SK-N-SH (cell line): ENCODE measurements around the gene MSH4. TPM values are rescaled to one million over a fixed set of nuclear protein-coding genes. Genes with fewer than 3 reads are reported as not detected.

ENCODE experiments used
- CTCF ChIA-PET: fragments of 300-600, 350-600 bp; formaldehyde crosslinking; extraction: SDS; loops from one replicate; lab custom pipeline; 2021; lab: Yijun Ruan, JAX
- POLR2A ChIA-PET: fragments of 350-600 bp; sonication (Branson Sonifier 250); formaldehyde crosslinking; extraction: SDS; loops from one replicate; lab custom pipeline; 2020; ENCODE audit warnings: antibody characterized with exemption, inconsistent platforms; lab: Yijun Ruan, JAX
- DNase-seq: peaks from one replicate; pipeline ENCODE4 v3.0.0; 2012
- H2AFZ ChIP-seq: fragments of 200-600 bp; sonication (generic); 2 replicates; pipeline ENCODE4 v1.8.1; 2016; ENCODE audit warnings: antibody characterized with exemption, mild to moderate bottlenecking, low read depth
- H3F3A ChIP-seq: fragments of 200-600 bp; sonication (generic); replicated peaks from 2 replicates; pipeline ENCODE3; 2016; ENCODE audit warnings: antibody characterized with exemption, mild to moderate bottlenecking; ENCODE audit not compliant: insufficient read depth
- H3K27ac ChIP-seq, 2 experiments: fragments of 200-500 bp in 1 of 2; fragments of 200-600 bp in 1 of 2; sonication (Bioruptor generic) in 1 of 2; sonication (generic), shearing (Covaris generic) in 1 of 2; 2 replicates each; pipeline versions ENCODE4 v1.5.1 to v1.6.1; 2014 to 2016; ENCODE audit warnings: low read depth in 2 of 2, inconsistent platforms in 1 of 2, low read length in 1 of 2, mild to moderate bottlenecking in 1 of 2, mixed read lengths in 1 of 2
- H3K27me3 ChIP-seq: fragments of 200-600 bp; sonication (generic), shearing (Covaris generic); 2 replicates; pipeline ENCODE4 v1.6.1; 2016; ENCODE audit warnings: mixed run types; ENCODE audit not compliant: insufficient read depth
- H3K36me3 ChIP-seq, 2 experiments: fragments of 200-500 bp in 1 of 2; fragments of 200-600 bp in 1 of 2; sonication (Bioruptor generic) in 1 of 2; sonication (generic) in 1 of 2; replicated peaks in 1 of 2; 2 replicates each; pipeline versions ENCODE3 to v1.5.1; 2014 to 2016; ENCODE audit warnings: low read length in 1 of 2, mild to moderate bottlenecking in 1 of 2; ENCODE audit not compliant: insufficient read depth in 2 of 2, control insufficient read depth in 1 of 2
- H3K4me1 ChIP-seq, 2 experiments: fragments of 200-500 bp in 1 of 2; fragments of 200-600 bp in 1 of 2; sonication (Bioruptor generic) in 1 of 2; sonication (generic), shearing (Covaris generic) in 1 of 2; 2 replicates each; pipeline versions ENCODE4 v1.5.1 to v1.6.1; 2014 to 2016; ENCODE audit warnings: low read depth in 1 of 2, low read length in 1 of 2, mixed run types in 1 of 2; ENCODE audit not compliant: insufficient read depth in 2 of 2, control insufficient read depth in 1 of 2
- H3K4me2 ChIP-seq: fragments of 200-600 bp; sonication (generic), shearing (Covaris generic); 2 replicates; pipeline ENCODE4 v1.6.1; 2017; ENCODE audit warnings: mixed run types
- H3K4me3 ChIP-seq, 2 experiments: fragments of 200-500 bp in 1 of 2; fragments of 200-600 bp in 1 of 2; sonication (Bioruptor generic) in 1 of 2; sonication (generic), shearing (Covaris generic) in 1 of 2; 2 replicates each; pipeline versions ENCODE4 v1.5.1 to v1.8.1; 2014 to 2016; ENCODE audit warnings: low read depth in 2 of 2, inconsistent platforms in 1 of 2, low read length in 1 of 2, mild to moderate bottlenecking in 1 of 2, mixed read lengths in 1 of 2, moderate library complexity in 1 of 2
- H3K79me2 ChIP-seq: fragments of 200-600 bp; sonication (generic); 2 replicates; pipeline ENCODE4 v1.8.1; 2017; ENCODE audit warnings: mild to moderate bottlenecking; ENCODE audit not compliant: insufficient read depth
- H3K9ac ChIP-seq: fragments of 200-600 bp; sonication (generic); 2 replicates; pipeline ENCODE4 v1.6.1; 2017; ENCODE audit warnings: mixed run types
- H3K9me2 ChIP-seq: fragments of 200-600 bp; sonication (generic); 2 replicates; pipeline ENCODE4 v1.6.1; 2017; ENCODE audit warnings: mixed run types
- H3K9me3 ChIP-seq: fragments of 200-600 bp; sonication (generic); 2 replicates; pipeline ENCODE4 v1.6.1; 2017; ENCODE audit warnings: mixed run types, mild to moderate bottlenecking, moderate library complexity
- H4K20me1 ChIP-seq: fragments of 200-600 bp; sonication (generic); 2 replicates; pipeline ENCODE4 v1.6.1; 2017; ENCODE audit warnings: mild to moderate bottlenecking, mixed run types; ENCODE audit not compliant: insufficient read depth
- ELF1 ChIP-seq: IDR thresholded peaks from 2 replicates; pipeline ENCODE4 v1.4.0; 2012
- EP300 ChIP-seq, 2 experiments: IDR thresholded peaks; 2 replicates each; pipeline versions ENCODE4 v1.4.0 to v1.6.1; 2012; ENCODE audit warnings: borderline replicate concordance in 1 of 2, low read depth in 1 of 2, low read length in 1 of 2
- EZH2phosphoT487 ChIP-seq: fragments of 200-600 bp; sonication (generic); IDR thresholded peaks from 2 replicates; pipeline ENCODE4 v1.6.1; 2017; ENCODE audit warnings: low read depth, mixed run types, mild to moderate bottlenecking, antibody characterized with exemption, moderate library complexity, borderline replicate concordance
- FOSL2 ChIP-seq: IDR thresholded peaks from 2 replicates; pipeline ENCODE4 v1.4.0; 2012; ENCODE audit warnings: low read depth, mild to moderate bottlenecking, moderate library complexity, borderline replicate concordance
- FOXJ3 ChIP-seq: sonication (generic); formaldehyde crosslinking; IDR thresholded peaks from 2 replicates; pipeline ENCODE4 v1.5.1; 2020; ENCODE audit warnings: mild to moderate bottlenecking, missing genetic modification reagents
- FOXM1 ChIP-seq: IDR thresholded peaks from 2 replicates; pipeline ENCODE4 v1.4.0; 2012; ENCODE audit warnings: low read depth, mild to moderate bottlenecking
- GABPA ChIP-seq: IDR thresholded peaks from 2 replicates; pipeline ENCODE4 v1.4.0; 2012; ENCODE audit warnings: low read depth, mild to moderate bottlenecking
- GATA2 ChIP-seq: sonication (generic); formaldehyde crosslinking; IDR thresholded peaks from 2 replicates; pipeline ENCODE4 v1.5.0; 2020; ENCODE audit warnings: mild to moderate bottlenecking, missing genetic modification reagents
- JUND ChIP-seq: IDR thresholded peaks from 2 replicates; pipeline ENCODE4 v1.4.0; 2012
- MEF2A ChIP-seq: IDR thresholded peaks from 2 replicates; pipeline ENCODE4 v1.4.0; 2012; ENCODE audit warnings: low read depth, borderline replicate concordance
- MXI1 ChIP-seq: IDR thresholded peaks from 2 replicates; pipeline ENCODE4 v1.6.1; 2012; ENCODE audit warnings: mild to moderate bottlenecking, low read depth, low read length, improper control_type of control experiment
- NFIC ChIP-seq: IDR thresholded peaks from 2 replicates; pipeline ENCODE4 v1.4.0; 2012; ENCODE audit warnings: borderline replicate concordance
- NRF1 ChIP-seq: IDR thresholded peaks from 2 replicates; pipeline ENCODE4 v1.6.1; 2012; ENCODE audit warnings: low read depth, mild to moderate bottlenecking, low read length
- POLR2AphosphoS5 ChIP-seq: IDR thresholded peaks from 2 replicates; pipeline ENCODE4 v1.6.1; 2012; ENCODE audit warnings: low read depth, low read length
- RAD21 ChIP-seq: IDR thresholded peaks from 2 replicates; pipeline ENCODE4 v1.6.1; 2012; ENCODE audit warnings: mild to moderate bottlenecking, low read length
- RCOR1 ChIP-seq: fragments of 150-350 bp; IDR thresholded peaks from 2 replicates; pipeline ENCODE4 v1.6.1; 2017; ENCODE audit warnings: antibody characterized with exemption, low read length
- RXRA ChIP-seq: IDR thresholded peaks from 2 replicates; pipeline ENCODE4 v1.4.0; 2012; ENCODE audit warnings: low read depth, mild to moderate bottlenecking, borderline replicate concordance
- TAF1 ChIP-seq: IDR thresholded peaks from 2 replicates; pipeline ENCODE4 v1.6.1; 2012; ENCODE audit warnings: low read depth, mild to moderate bottlenecking, low read length, moderate library complexity, borderline replicate concordance
- TCF12 ChIP-seq: IDR thresholded peaks from 2 replicates; pipeline ENCODE4 v1.4.0; 2012
- WGBS: methylation state at CpG from one replicate; pipeline ENCODE4 v1.1.6; 2017; ENCODE audit warnings: low lambda C conversion rate; 5-methylcytosine and 5-hydroxymethylcytosine counted together
- polyA plus RNA-seq, 3 experiments: library from polyadenylated mRNA; depleted of rRNA; stranded (reverse); fragments of >200 nt; gene quantifications; 2 replicates each; pipeline ENCODE4 v1.2.3, GENCODE V29; 2012
- TF ChIP-seq, protein P1 (sequence below): fragments of 150-350 bp; IDR thresholded peaks from 2 replicates; pipeline ENCODE4 v1.6.1; 2016; ENCODE audit warnings: mild to moderate bottlenecking, low read depth, low read length
- TF ChIP-seq, protein P2 (sequence below): IDR thresholded peaks from 2 replicates; pipeline ENCODE4 v1.4.0; 2012; ENCODE audit warnings: low read depth, borderline replicate concordance
- TF ChIP-seq, protein P3 (sequence below): fragments of 200-600 bp; sonication (generic); IDR thresholded peaks from 2 replicates; pipeline ENCODE4 v1.6.1; 2017; ENCODE audit warnings: antibody characterized with exemption, mild to moderate bottlenecking, moderate library complexity
- TF ChIP-seq, protein P4 (sequence below): IDR thresholded peaks from 2 replicates; pipeline ENCODE4 v1.4.0; 2012; ENCODE audit warnings: low read depth, borderline replicate concordance
- TF ChIP-seq, protein P5 (sequence below): IDR thresholded peaks from 2 replicates; pipeline ENCODE4; 2012
- TF ChIP-seq, protein P6 (sequence below): IDR thresholded peaks from 2 replicates; pipeline ENCODE4 v1.6.1; 2012; ENCODE audit warnings: mild to moderate bottlenecking, low read depth, low read length, moderate library complexity

The MSH4 gene
- polyA plus RNA-seq, 1 of the 3 experiments (the other 2 are of a cell fraction): not detected

DNA sequence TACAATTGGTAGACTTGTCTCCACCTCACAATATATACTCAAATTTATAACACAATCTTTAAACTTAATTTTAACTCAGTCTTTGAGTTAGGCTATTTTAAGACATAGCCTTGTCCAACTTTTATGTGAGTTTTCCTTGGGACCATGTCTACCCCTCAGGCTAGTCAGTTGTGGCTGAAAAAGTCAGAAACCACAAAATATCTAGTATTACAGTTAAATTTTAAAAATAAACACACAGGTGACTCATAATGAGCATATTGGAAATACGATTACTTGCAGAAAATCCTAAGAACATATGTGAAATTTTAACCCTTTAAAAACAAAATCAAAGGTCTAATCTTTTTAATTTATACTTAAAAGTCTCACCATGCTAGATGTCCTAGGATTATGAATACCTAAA lies 140.4 kb downstream of the MSH4 start:
- CTCF ChIA-PET: no interaction called here
- H3K9ac ChIP-seq: no peak overlapping the region
- no peaks in the 10 kb centered on the region for H3K9me3 ChIP-seq
- 4% methylated on average over 1 of the region's 1 CpG for WGBS
- H3K27ac ChIP-seq: no peak overlapping the region
- no peak overlapping the region for H3K4me2 ChIP-seq
- no peak for DNase-seq
- no peaks in the 10 kb centered on the region for H3K79me2 ChIP-seq
- H3K27me3 ChIP-seq: no peaks in the 10 kb centered on the region
- H4K20me1 ChIP-seq: no peaks in the 10 kb centered on the region
- no peaks in the 10 kb centered on the region for H3K36me3 ChIP-seq
- H3K9me2 ChIP-seq: no peaks in the 10 kb centered on the region
- H3F3A ChIP-seq: no peaks in the 10 kb centered on the region
- peak; percentile 19; the same call in 1 of the 2 replicates for TF ChIP-seq TCF12
- TF ChIP-seq NFIC: no peak
- no peak for TF ChIP-seq GABPA
- TF ChIP-seq, protein P1, sequence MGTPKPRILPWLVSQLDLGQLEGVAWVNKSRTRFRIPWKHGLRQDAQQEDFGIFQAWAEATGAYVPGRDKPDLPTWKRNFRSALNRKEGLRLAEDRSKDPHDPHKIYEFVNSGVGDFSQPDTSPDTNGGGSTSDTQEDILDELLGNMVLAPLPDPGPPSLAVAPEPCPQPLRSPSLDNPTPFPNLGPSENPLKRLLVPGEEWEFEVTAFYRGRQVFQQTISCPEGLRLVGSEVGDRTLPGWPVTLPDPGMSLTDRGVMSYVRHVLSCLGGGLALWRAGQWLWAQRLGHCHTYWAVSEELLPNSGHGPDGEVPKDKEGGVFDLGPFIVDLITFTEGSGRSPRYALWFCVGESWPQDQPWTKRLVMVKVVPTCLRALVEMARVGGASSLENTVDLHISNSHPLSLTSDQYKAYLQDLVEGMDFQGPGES: no peak
- no peak for TF ChIP-seq FOXJ3 (CRISPR knock-in tag)
- TF ChIP-seq, protein P2, sequence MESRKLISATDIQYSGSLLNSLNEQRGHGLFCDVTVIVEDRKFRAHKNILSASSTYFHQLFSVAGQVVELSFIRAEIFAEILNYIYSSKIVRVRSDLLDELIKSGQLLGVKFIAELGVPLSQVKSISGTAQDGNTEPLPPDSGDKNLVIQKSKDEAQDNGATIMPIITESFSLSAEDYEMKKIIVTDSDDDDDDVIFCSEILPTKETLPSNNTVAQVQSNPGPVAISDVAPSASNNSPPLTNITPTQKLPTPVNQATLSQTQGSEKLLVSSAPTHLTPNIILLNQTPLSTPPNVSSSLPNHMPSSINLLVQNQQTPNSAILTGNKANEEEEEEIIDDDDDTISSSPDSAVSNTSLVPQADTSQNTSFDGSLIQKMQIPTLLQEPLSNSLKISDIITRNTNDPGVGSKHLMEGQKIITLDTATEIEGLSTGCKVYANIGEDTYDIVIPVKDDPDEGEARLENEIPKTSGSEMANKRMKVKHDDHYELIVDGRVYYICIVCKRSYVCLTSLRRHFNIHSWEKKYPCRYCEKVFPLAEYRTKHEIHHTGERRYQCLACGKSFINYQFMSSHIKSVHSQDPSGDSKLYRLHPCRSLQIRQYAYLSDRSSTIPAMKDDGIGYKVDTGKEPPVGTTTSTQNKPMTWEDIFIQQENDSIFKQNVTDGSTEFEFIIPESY: no peak
- TF ChIP-seq MEF2A: no peak
- TF ChIP-seq ELF1: no peak
- no peak for TF ChIP-seq EZH2phosphoT487
- TF ChIP-seq RCOR1: no peak
- no peak for TF ChIP-seq RAD21
- no peak for TF ChIP-seq GATA2 (CRISPR knock-in tag)
- no peak for TF ChIP-seq POLR2AphosphoS5
- TF ChIP-seq, protein P3, sequence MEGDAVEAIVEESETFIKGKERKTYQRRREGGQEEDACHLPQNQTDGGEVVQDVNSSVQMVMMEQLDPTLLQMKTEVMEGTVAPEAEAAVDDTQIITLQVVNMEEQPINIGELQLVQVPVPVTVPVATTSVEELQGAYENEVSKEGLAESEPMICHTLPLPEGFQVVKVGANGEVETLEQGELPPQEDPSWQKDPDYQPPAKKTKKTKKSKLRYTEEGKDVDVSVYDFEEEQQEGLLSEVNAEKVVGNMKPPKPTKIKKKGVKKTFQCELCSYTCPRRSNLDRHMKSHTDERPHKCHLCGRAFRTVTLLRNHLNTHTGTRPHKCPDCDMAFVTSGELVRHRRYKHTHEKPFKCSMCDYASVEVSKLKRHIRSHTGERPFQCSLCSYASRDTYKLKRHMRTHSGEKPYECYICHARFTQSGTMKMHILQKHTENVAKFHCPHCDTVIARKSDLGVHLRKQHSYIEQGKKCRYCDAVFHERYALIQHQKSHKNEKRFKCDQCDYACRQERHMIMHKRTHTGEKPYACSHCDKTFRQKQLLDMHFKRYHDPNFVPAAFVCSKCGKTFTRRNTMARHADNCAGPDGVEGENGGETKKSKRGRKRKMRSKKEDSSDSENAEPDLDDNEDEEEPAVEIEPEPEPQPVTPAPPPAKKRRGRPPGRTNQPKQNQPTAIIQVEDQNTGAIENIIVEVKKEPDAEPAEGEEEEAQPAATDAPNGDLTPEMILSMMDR: no peak
- TF ChIP-seq, protein P4, sequence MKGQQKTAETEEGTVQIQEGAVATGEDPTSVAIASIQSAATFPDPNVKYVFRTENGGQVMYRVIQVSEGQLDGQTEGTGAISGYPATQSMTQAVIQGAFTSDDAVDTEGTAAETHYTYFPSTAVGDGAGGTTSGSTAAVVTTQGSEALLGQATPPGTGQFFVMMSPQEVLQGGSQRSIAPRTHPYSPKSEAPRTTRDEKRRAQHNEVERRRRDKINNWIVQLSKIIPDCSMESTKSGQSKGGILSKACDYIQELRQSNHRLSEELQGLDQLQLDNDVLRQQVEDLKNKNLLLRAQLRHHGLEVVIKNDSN: no peak
- TF ChIP-seq, protein P5, sequence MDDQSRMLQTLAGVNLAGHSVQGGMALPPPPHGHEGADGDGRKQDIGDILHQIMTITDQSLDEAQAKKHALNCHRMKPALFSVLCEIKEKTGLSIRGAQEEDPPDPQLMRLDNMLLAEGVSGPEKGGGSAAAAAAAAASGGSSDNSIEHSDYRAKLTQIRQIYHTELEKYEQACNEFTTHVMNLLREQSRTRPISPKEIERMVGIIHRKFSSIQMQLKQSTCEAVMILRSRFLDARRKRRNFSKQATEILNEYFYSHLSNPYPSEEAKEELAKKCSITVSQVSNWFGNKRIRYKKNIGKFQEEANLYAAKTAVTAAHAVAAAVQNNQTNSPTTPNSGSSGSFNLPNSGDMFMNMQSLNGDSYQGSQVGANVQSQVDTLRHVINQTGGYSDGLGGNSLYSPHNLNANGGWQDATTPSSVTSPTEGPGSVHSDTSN: no peak
- no peak for TF ChIP-seq TAF1
- no peak for TF ChIP-seq EP300 (IDR thresholded peaks at IDR 0.05; ENCODE audit: borderline replicate concordance in 1 of 2, low read depth in 1 of 2, low read length in 1 of 2)
- TF ChIP-seq NRF1: no peak
- peak; percentile 11; the same call in 1 of the 2 replicates for TF ChIP-seq FOSL2
- TF ChIP-seq RXRA: no peak
- TF ChIP-seq, protein P6, sequence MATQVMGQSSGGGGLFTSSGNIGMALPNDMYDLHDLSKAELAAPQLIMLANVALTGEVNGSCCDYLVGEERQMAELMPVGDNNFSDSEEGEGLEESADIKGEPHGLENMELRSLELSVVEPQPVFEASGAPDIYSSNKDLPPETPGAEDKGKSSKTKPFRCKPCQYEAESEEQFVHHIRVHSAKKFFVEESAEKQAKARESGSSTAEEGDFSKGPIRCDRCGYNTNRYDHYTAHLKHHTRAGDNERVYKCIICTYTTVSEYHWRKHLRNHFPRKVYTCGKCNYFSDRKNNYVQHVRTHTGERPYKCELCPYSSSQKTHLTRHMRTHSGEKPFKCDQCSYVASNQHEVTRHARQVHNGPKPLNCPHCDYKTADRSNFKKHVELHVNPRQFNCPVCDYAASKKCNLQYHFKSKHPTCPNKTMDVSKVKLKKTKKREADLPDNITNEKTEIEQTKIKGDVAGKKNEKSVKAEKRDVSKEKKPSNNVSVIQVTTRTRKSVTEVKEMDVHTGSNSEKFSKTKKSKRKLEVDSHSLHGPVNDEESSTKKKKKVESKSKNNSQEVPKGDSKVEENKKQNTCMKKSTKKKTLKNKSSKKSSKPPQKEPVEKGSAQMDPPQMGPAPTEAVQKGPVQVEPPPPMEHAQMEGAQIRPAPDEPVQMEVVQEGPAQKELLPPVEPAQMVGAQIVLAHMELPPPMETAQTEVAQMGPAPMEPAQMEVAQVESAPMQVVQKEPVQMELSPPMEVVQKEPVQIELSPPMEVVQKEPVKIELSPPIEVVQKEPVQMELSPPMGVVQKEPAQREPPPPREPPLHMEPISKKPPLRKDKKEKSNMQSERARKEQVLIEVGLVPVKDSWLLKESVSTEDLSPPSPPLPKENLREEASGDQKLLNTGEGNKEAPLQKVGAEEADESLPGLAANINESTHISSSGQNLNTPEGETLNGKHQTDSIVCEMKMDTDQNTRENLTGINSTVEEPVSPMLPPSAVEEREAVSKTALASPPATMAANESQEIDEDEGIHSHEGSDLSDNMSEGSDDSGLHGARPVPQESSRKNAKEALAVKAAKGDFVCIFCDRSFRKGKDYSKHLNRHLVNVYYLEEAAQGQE: no peak
- TF ChIP-seq FOXM1: peak; percentile 81; the same call in 1 of the 2 replicates
- TF ChIP-seq JUND: 0 out of 2 replicates have a peak, but pooled peaks have one; percentile 7
- TF ChIP-seq MXI1: no peak
- no peak overlapping the region for H3K4me3 ChIP-seq
- 0 out of 4 replicates have a peak, but pooled peaks cover 0 to 6% of the 10 kb centered on the region in 2 experiments for H3K4me1 ChIP-seq
- POLR2A ChIA-PET: no interaction called here
- no peak overlapping the region for H2AFZ ChIP-seq
